Caki2 (cell line): ENCODE data around the gene MT1A. TPM values are rescaled to one million over a fixed set of nuclear protein-coding genes. Genes with fewer than 3 reads are reported as not detected.
"Not testable (repeated sequence)": the region's sequence is repeated elsewhere in the genome, so short reads cannot be mapped to it uniquely, and the experiment has no call there.

Experiments used
- DNase-seq: peaks from one replicate; pipeline ENCODE4 v3.0.0-alpha.2; 2015; ENCODE audit warnings: low read depth
- in situ Hi-C: cut with HindIII; loops from 2 replicates; pipeline ENCODE4 v1.10.0; 2016; ENCODE audit warnings: low sequenced_read_pairs, low pct_unique_long_range_greater_than_20kb, mixed read lengths
- total RNA-seq: library from RNA; depleted of rRNA; stranded (reverse); fragments of >200 nt; shearing (Covaris generic); gene quantifications from 2 replicates; pipeline ENCODE4 v1.2.3, GENCODE V29; 2014; ENCODE audit warnings: low replicate concordance

MT1A gene
- total RNA-seq, 1 experiment from 2014 or later: not detected

- no peak for DNase-seq
- in situ Hi-C loops: no loop called here
Observed at GRCh38 chr16:56669005-56669839, 30.8 kb downstream of the MT1A start, which contains the start of gene MT1H. MT1H (plus strand) TSS chr16:56669814; CDS start chr16:56669885, 71 bp downstream.

- DNase-seq: no peak
- in situ Hi-C loops: no loop called here
Observed at GRCh38 chr16:56669840-56670619, 31.6 kb downstream of the MT1A start.

DNA sequence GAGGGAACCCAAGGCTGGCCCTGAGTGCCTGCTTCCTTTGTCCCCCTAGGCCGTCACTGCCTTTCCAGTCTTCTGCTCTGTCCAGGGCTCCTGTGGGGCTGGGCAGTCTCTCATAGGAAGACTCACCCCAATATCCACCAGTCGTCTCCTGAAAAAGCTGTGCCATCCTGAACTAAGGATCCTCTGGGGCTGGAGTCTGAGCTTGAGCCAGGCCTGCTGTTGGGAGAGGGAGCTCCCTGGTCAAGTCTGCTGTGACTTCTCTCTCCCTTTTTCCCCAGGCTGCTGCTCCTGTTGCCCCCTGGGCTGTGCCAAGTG is 32.1 kb downstream of the MT1A start:
- DNase-seq: no peak
- in situ Hi-C loops: no loop called here

DNA sequence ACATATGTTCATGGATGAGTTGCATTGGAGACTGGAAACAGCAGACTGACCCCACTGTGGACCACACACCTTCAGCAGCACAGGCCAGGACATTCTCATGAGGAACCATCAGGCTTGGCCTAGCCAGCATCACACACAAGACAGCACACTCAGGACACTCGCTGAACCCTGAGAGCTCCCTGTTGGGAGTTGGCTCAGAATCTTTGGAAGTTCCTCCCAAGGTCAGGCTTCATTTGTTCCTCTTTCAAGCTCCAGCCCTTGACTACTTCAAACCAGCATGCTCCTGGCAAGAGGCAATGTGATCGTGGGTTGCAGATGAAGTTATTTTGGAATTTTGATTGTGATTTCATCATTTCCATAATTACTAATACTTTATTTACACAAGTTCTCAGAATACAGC is 33.2 kb downstream of the MT1A start:
- in situ Hi-C loops, DNase-seq: not testable (repeated sequence)

GRCh38 chr16:56672171-56672570 is 33.7 kb downstream of the MT1A start:
- DNase-seq, in situ Hi-C loops: not testable (repeated sequence)

DNA sequence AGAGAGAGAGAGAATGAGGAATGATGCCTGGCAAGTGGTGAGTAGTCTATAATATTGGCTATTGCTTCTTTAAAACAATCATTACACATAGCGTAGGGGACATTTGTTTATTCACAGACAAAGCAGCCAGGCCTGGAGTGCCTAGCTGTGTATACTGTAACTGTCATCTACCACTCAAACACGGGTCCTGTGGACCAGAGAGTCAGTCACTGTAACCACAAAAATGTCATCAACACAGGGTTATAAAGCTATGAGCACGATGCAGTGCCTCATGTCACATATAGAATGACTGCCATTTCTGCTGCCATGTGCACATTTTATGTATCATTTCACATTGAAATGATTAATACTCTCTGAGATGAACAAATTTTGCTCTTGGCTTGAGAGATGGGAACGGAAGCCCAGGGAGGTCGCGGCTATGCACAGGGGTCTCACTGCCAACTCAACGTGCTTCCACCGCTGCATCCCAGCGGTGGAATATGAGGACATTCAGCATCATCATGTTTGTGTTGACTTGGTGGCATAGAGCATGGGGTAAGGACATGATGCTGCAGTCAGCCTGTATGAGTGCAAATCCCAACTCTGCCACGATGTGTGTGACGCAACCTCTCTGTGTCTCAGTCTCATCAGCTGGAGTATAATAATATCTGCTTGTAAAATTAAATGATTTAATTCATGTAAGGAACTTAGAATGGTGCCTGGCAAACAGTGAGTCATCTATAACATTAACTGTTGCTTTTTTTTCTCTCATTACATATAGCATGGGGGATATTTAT is 34.5 kb downstream of the MT1A start:
- in situ Hi-C loops: no loop called here
- no peak for DNase-seq

DNA sequence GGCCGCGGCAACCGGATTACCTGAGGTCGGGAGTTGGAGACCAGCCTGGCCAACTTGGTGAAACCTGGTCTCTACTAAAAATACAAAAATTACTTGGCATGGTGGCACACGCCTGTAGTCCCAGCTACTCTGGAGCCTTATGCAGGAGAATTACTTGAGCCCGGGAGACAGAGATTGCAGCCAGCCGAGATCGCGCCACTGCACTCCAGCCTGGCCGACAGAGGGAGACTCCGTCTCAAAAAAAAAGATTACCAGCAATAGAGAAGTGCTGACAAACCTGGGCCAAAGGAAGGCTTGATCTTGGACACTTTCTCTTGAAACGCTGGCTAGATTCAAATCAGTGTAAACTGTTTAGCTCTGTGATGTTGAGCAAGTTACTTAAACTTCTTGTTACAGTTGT is 35.5 kb downstream of the MT1A start:
- no peak for DNase-seq
- in situ Hi-C loops: no loop called here

- DNase-seq: not testable (repeated sequence)
Observed at GRCh38 chr16:56674570-56674969, 36.1 kb downstream of the MT1A start.

DNA sequence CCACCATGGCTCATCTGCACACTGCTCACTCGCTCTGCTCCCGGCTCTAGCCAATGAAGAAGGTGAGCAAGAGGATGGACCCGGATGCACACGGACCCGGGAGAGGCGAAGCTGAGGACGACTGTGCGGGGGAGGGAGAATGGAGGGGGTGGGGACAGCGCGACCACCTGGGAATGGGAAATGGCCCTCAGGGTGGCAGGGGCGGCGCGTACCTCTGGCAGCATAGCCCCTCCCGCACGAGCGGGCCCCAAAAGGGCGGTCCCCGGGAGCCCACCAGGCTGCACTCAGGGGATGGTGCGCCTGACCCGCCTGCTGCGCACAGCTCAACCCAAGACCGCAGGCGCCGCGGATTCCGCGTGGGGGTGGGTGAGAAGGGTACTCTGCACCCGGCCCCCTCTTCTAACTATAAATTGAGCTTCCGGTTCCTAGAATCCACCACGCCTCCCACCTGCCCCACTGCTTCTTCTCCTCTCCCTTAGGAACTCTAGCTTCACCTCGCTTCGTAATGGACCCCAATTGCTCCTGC is 37.3 kb downstream of the MT1A start:
- in situ Hi-C loops: no loop called here

More at GRCh38 chr16:56674570-56674969, 36.1 kb downstream of the MT1A start:
- in situ Hi-C loops: not testable (repeated sequence)

GRCh38 chr16:56677474-56677873 is 39.0 kb downstream of the MT1A start:
- in situ Hi-C loops: no loop called here
- no peak for DNase-seq

More for the DNA sequence above, 37.3 kb downstream of the MT1A start:
- DNase-seq: no peak

DNA sequence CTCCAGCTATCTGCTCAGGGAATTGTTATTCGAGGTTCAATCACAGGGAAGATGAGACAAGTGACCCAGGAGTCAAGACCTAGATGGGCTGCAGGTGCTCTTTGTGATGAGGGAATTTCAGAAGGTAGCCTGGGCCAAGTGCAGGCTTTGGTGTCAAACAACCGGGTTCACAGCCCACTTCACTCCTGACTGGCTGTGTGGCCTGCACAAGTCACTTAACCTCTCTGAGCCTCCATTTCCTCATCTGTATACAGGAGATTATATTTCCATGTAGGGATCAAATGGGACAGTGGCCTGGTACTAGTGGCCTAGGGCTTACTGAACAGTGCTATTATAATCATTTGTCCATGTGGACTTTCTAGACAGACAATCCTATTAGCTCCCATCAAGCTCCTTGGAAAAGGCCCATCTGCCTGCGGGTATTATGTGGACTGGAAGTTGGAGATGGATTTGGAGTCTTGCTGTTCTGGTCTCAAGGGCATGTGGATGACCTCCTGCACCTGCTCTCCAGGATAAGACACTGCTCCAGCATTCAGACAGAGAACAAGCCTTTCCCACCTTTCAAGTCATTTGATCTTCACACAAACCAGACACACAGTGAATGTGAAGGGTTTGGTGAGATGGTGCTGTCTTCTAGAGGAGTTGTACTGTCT is 40.7 kb downstream of the MT1A start:
- DNase-seq: no peak
- in situ Hi-C loops: no loop called here

- in situ Hi-C loops: no loop called here
- DNase-seq: peak; percentile 68
Observed at GRCh38 chr16:56679818-56680217, 41.4 kb downstream of the MT1A start.

DNA sequence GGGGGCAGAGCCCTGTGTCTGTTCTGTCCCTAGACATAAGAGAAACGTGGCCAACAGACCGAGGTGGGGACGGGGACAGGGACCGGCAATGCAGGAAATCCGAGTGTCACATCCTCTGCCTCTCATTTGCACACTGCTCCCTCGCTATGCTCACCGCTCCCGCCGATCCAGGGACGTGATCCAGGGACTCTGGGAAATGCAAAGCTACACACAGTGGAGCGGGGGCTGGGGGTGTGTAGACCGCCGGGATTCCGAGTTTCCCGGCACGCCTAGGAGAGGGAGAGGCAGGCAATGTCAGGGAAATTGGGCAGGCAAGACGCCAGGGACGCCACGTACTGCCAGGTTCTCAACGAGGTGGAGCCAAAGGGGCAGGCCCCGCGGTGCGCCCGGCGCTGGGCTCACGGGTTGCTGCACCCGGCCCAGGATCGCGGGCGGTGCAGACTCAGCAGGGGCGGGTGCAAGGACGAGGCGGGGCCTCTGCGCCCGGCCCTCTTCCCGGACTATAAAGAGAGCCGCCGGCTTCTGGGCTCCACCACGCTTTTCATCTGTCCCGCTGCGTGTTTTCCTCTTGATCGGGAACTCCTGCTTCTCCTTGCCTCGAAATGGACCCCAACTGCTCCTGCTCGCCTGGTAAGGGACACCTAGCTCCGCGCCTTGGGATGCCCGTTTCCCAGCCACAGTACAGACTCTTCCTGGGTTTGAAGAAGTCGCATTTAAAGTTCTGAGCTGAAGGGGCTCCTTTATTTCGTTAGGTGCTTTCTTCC is 43.7 kb downstream of the MT1A start, which contains the start of gene MT1X:
MT1X (plus strand) TSS at position 532 of the 764 bp plus-strand sequence; CDS start at position 603, 71 bp downstream.
- in situ Hi-C loops: no loop called here
- peak; percentile 92 for DNase-seq

- in situ Hi-C loops: no loop called here
- no peak for DNase-seq
Observed at GRCh38 chr16:56682703-56683397, 44.4 kb downstream of the MT1A start.

DNA sequence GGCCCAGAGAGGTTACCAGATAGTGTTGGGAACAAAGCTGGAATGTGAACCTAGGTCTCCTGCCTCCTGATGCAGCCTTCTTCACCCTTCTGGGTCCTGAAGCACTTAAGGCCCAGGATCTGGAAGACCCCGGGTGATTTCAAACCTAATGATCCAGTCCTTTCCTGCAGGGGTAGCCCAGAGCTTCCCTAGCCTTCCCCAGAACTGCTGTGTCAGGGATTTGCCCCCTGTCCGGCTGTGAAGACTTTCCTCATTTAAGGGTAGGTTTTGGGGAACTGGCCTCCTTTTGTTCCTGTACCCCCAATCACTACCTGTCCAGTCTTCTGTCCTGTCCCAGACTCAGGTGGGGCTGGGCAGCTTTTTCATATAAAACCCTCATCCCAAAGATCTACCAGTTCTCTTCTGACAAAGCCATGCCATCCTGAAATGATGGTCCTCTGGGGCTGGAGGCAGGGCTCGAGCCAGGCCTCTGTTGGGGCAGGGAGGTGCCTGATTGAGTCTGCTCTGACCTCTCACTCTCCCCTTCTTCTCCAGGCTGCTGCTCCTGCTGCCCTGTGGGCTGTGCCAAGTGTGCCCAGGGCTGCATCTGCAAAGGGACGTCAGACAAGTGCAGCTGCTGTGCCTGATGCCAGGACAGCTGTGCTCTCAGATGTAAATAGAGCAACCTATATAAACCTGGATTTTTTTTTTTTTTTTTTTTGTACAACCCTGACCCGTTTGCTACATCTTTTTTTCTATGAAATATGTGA is 45.1 kb downstream of the MT1A start:
- no peak for DNase-seq
- in situ Hi-C loops: no loop called here
